NB4 (cell line): Measurements from ENCODE around the gene CDKN2AIPNL.
A peak's percentile ranks its signal among the peaks of the same experiment; 100 is the strongest.

Experiments used
- DNase-seq: peaks from one replicate; pipeline ENCODE4 v3.0.0; 2010; ENCODE audit warnings: low read depth
- H3K4me3 ChIP-seq: one replicate; pipeline ENCODE4 v1.5.1; 2011; ENCODE audit warnings: mild to moderate bottlenecking, low read depth, low read length, moderate library complexity
- CTCF ChIP-seq: IDR thresholded peaks from one replicate; pipeline ENCODE4 v1.5.1; 2012; ENCODE audit warnings: low read depth, low read length
- MAX ChIP-seq: IDR thresholded peaks from 2 replicates; pipeline ENCODE4 v1.6.1; 2011; ENCODE audit warnings: low read depth, low read length
- MYC ChIP-seq: IDR thresholded peaks from 2 replicates; pipeline ENCODE4 v1.6.1; 2011; ENCODE audit warnings: low read depth, low read length
- POLR2A ChIP-seq: IDR thresholded peaks from 2 replicates; pipeline ENCODE4 v1.6.1; 2011; ENCODE audit warnings: mild to moderate bottlenecking; ENCODE audit not compliant: insufficient read length; ENCODE audit errors: extremely low read depth

The CDKN2AIPNL gene

GRCh38 chr5:134444941-134445471, 33.3 kb upstream of the CDKN2AIPNL start:
- DNase-seq: no peak
- no peak for TF ChIP-seq MAX
- TF ChIP-seq POLR2A: no peak
- TF ChIP-seq MYC: no peak
- TF ChIP-seq CTCF: no peak
- H3K4me3 ChIP-seq: no peak overlapping the region

- TF ChIP-seq POLR2A (no peak), CTCF (no peak), MYC (no peak), MAX (no peak)
- H3K4me3 ChIP-seq: no peak overlapping the region
Measured at GRCh38 chr5:134440201-134440755, 28.6 kb upstream of the CDKN2AIPNL start.

GRCh38 chr5:134439210-134439654, 27.6 kb upstream of the CDKN2AIPNL start:
- DNase-seq: no peak
- H3K4me3 ChIP-seq: no peak overlapping the region

More at GRCh38 chr5:134440201-134440755, 28.6 kb upstream of the CDKN2AIPNL start:
- DNase-seq: no peak

GRCh38 chr5:134438721-134439123, 27.0 kb upstream of the CDKN2AIPNL start:
- no peak overlapping the region for H3K4me3 ChIP-seq
- no peak for TF ChIP-seq POLR2A
- no peak for TF ChIP-seq MYC
- no peak for DNase-seq

More at GRCh38 chr5:134439210-134439654, 27.6 kb upstream of the CDKN2AIPNL start:
- TF ChIP-seq POLR2A (no peak), MYC (no peak), MAX (no peak), CTCF (no peak)

GRCh38 chr5:134437847-134438581, 26.3 kb upstream of the CDKN2AIPNL start:
- H3K4me3 ChIP-seq: no peak overlapping the region
- no peak for DNase-seq
- TF ChIP-seq POLR2A (no peak), CTCF (no peak), MYC (no peak), MAX (no peak)

GRCh38 chr5:134437340-134437846, 25.7 kb upstream of the CDKN2AIPNL start:
- H3K4me3 ChIP-seq: no peak overlapping the region

More at GRCh38 chr5:134437340-134437846, 25.7 kb upstream of the CDKN2AIPNL start:
- peak; percentile 58 for DNase-seq
- TF ChIP-seq POLR2A (peak; percentile 70), CTCF (no peak), MYC (no peak), MAX (peak; percentile 57; the same call in 1 of the 2 replicates)
